ENCODE results near the gene SPN.

The SPN gene

GRCh38 chr16:29719063-29719462 is 56.0 kb downstream of the SPN start:
- Histone ChIP-seq H3K27ac (no peak overlapping the region), H3K36me3 (replicated peaks) (no peaks in the 10 kb centered on the region), H3K4me3 (ENCODE audit: low read depth, low read length) (no peak overlapping the region), H3K27me3 (replicated peaks) (no peaks in the 10 kb centered on the region)
- no peak for DNase-seq
- in situ Hi-C loops (cut with HindIII; ENCODE audit: low pct_ligation_motif_present, low sequenced_read_pairs): no loop called here
- TF ChIP-seq, protein P1, sequence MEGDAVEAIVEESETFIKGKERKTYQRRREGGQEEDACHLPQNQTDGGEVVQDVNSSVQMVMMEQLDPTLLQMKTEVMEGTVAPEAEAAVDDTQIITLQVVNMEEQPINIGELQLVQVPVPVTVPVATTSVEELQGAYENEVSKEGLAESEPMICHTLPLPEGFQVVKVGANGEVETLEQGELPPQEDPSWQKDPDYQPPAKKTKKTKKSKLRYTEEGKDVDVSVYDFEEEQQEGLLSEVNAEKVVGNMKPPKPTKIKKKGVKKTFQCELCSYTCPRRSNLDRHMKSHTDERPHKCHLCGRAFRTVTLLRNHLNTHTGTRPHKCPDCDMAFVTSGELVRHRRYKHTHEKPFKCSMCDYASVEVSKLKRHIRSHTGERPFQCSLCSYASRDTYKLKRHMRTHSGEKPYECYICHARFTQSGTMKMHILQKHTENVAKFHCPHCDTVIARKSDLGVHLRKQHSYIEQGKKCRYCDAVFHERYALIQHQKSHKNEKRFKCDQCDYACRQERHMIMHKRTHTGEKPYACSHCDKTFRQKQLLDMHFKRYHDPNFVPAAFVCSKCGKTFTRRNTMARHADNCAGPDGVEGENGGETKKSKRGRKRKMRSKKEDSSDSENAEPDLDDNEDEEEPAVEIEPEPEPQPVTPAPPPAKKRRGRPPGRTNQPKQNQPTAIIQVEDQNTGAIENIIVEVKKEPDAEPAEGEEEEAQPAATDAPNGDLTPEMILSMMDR (IDR thresholded peaks at IDR 0.05; ENCODE audit: low read depth, low read length, missing control alignments): no peak

Measured in brain microvascular endothelial cell (primary cell).